GM12865 (cell line): ENCODE data around the gene SLC25A38.

Experiments
- DNase-seq: peaks from one replicate; pipeline ENCODE4 v3.0.0; 2010; ENCODE audit warnings: low read depth
- H3K4me3 ChIP-seq: 2 replicates; pipeline ENCODE4 v1.5.1; 2011; ENCODE audit warnings: mild to moderate bottlenecking, low read depth, low read length, control low read depth
- TF ChIP-seq, protein P1 (sequence below): IDR thresholded peaks from 2 replicates; pipeline ENCODE4 v1.5.1; 2011; ENCODE audit warnings: low read length, control low read depth, low read depth, inconsistent platforms; ENCODE audit not compliant: insufficient read depth; ENCODE audit errors: missing control alignments

SLC25A38 gene

DNA sequence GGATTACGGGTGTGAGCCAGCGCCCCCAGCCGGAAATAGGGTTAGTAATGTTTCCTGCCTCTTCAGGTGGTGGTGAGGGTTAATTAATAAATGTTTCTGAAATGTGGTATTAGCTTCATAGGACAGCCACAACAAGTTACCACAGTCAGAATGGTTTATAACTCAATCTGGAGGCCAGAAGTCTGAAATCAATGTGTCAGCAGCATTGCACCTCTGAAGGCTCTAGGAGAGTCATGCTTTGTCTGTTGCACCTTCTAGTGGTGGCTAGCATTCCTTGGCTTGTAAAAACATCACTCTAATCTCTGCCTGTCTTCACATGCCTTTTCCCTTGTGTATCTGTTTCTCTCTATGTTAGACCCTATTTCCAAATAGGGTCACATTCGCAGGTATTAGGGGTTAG, 15.5 kb downstream of the SLC25A38 start:
- H3K4me3 ChIP-seq: no peak overlapping the region
- TF ChIP-seq, protein P1, sequence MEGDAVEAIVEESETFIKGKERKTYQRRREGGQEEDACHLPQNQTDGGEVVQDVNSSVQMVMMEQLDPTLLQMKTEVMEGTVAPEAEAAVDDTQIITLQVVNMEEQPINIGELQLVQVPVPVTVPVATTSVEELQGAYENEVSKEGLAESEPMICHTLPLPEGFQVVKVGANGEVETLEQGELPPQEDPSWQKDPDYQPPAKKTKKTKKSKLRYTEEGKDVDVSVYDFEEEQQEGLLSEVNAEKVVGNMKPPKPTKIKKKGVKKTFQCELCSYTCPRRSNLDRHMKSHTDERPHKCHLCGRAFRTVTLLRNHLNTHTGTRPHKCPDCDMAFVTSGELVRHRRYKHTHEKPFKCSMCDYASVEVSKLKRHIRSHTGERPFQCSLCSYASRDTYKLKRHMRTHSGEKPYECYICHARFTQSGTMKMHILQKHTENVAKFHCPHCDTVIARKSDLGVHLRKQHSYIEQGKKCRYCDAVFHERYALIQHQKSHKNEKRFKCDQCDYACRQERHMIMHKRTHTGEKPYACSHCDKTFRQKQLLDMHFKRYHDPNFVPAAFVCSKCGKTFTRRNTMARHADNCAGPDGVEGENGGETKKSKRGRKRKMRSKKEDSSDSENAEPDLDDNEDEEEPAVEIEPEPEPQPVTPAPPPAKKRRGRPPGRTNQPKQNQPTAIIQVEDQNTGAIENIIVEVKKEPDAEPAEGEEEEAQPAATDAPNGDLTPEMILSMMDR: no peak
- no peak for DNase-seq

DNA sequence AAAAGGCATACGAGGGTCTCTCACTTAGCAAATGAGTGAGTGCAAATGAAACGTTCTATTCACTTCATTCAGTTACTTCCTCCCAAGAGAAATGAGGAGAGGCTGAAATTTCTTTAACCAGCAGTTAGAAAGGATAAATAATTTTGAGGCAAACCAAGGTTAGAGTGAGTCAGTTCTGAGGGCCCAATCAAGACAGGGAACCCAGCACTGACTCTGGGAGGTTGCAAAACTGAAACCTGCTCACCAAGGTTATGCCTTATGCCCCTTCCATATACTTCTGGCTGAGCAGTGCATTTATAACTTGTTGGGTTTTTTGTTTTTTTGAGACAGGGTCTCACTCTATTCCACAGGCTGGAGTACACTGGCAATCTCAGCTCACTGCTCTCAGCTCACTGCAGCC, 18.8 kb downstream of the SLC25A38 start:
- TF ChIP-seq, protein P1: no peak
- H3K4me3 ChIP-seq: no peak overlapping the region
- DNase-seq: no peak

DNA sequence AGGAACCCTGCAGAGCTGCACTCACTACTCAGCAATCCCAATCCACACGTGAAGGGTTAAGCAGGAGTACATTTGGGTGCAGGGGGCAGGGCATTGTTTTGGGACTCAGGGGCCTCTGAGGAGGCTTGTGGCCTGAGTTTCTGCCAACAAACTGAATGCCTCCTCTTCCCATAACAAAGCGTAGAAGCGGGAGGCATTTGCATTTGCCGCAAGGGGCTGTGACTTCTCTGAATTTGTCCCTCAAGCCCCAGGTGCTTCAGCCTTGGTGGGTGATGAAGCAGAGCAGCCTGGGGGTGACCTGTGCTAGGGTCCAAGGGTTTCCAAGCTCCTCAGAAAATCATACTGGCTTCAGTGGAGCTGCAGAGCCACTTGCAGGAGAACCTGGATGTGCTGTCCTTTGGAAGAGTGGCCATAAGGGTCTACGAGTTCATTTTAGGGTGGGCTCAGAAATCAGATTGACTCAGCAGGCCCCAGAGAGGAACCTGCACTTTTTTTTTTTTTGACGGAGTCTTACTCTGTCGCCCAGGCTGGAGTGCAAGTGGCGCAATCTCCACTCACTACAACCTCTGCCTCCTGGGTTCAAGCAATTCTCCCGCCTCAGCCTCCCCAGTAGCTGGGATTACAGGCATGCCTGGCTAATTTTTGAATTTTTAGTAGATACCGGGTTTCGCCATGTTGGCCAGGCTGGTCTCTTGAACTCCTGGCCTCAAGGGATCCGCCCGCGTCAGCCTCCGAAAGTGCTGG, 21.9 kb downstream of the SLC25A38 start:
- TF ChIP-seq, protein P1: no peak
- no peak overlapping the region for H3K4me3 ChIP-seq
- no peak for DNase-seq

DNA sequence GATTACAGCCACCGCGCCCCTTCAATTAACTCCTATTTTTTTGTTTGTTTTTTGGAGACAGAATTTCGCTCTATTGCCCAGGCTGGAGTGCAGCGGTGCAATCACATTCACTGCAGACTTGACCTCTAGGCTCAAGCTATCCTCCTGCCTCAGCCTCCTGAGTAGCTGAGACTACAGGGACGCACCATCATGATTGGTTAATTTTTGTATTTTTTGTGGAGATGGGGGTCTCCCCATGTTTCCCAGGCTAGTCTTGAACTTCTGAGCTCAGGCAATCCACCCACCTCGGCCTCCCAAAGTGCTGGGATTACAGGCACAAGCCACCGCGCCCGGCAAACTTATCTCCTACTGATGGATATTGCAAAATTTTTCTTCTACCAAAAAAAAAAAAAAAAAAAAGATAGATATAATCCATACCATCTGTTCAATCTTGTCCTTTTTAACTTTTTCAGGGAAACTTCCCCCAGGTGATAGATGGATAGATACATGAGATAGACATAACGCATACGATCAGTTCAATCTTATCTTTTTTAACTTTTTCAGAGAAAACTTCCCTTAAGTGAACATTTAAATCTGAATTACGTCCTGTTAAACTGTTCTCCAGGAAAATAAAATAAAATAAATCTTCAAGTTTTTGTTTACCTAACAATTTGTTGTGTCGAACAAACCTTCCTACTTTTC, 22.7 kb downstream of the SLC25A38 start:
- no peak for DNase-seq
- peak overlapping the region; percentile 77 for H3K4me3 ChIP-seq
- TF ChIP-seq, protein P1: no peak

DNA sequence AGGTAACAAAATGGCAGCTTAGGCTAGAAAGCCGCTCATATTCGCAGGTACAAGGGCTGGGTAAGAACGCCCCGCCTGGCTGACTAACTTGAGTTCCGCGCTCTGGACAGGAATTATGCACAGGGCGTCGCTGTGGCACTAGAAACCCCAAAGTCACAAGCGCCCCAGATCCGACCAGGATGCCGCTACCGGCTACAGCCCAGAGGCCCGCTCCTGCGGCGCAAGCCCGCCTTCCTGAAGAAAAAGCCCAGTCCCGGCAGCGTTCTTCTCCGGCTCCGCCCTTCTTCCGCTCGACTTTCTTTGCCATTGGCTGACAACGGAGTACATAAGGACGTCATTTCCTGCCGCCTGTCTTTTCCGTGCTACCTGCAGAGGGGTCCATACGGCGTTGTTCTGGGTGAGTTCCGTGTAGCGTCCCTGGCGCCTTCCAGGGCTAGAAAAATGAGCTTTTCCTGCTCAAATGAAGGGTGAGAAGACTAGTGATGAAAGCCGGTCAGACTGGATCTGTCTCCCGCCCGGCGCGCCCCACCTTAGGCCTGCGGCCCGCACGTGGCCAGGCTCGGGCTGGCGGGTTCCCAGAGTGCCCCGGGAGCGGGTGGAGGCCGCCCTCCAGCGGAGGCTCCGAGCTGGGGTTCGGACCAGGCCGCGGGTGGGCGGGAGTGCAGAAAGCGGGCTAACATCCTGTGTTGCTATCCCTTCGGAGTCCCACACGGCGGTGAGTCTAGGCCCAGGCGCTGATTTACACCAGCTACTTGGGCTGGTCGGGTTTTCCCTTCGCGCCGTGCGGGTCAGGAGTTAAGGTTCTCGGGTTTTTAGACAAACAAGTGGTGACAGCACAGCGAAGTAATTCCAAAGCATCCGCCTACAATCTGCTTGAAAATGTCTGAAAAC, 23.4 kb downstream of the SLC25A38 start, which contains the start of gene RPSA:
RPSA (plus strand) TSS at position 353 of the 891 bp plus-strand sequence. CDS start 934 bp downstream, outside the sequence.
- DNase-seq: peak; percentile 99
- TF ChIP-seq, protein P1: peak; percentile 38
- H3K4me3 ChIP-seq: peak within 1 kb of the TSS; percentile 77

DNA sequence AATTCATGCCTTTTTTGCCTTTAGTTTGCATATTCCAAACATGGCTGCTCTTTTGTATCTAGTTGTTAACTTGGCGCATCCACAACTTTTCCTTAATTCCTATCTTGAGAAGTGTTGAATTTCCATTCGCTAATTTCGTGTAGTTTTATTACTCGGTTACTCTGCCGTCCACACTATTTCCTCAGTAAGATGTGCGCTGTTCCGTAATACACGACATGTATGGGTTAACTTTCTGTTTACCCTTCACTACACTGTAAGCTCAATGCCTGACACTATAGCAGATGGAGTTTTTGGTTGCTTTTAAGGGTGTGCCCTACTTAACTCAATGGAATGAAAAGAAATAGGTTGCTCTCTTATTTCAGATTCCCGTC, 24.1 kb downstream of the SLC25A38 start:
- TF ChIP-seq, protein P1: no peak
- peak overlapping the region; percentile 77 for H3K4me3 ChIP-seq
- no peak for DNase-seq
